K562 (cell line): Measurements from ENCODE around the gene EPHB4. TPM values are rescaled to one million over a fixed set of nuclear protein-coding genes. Genes with fewer than 3 reads are reported as not detected.

ENCODE experiments used
- CBX8 ChIP-seq: fragments of 200-600 bp; sonication (generic); IDR thresholded peaks from 2 replicates; pipeline ENCODE4 v1.6.1; 2012; ENCODE audit warnings: borderline replicate concordance, mixed run types, low read depth, mild to moderate bottlenecking, moderate library complexity, mixed read lengths, low read length, control low read depth, inconsistent platforms; ENCODE audit not compliant: poor library complexity, severe bottlenecking; ENCODE audit errors: extremely low read depth
- CHD1 ChIP-seq: fragments of 200-600 bp; sonication (generic); IDR thresholded peaks from one replicate; pipeline ENCODE4 v1.6.1; 2012; ENCODE audit warnings: mild to moderate bottlenecking, moderate library complexity, low read length, inconsistent platforms
- CHD2 ChIP-seq: IDR thresholded peaks from 2 replicates; pipeline ENCODE4 v1.6.1; 2011; ENCODE audit warnings: low read depth, low read length
- CREM ChIP-seq: IDR thresholded peaks from 2 replicates; pipeline ENCODE4 v1.6.1; 2014; ENCODE audit warnings: antibody characterized with exemption, low read depth
- GTF2F1 ChIP-seq: IDR thresholded peaks from 2 replicates; pipeline ENCODE4 v1.6.1; 2011; ENCODE audit warnings: low read depth, low read length, improper control_type of control experiment
- HDAC2 ChIP-seq: fragments of 450-650 bp; IDR thresholded peaks from 2 replicates; pipeline ENCODE4 v1.6.1; 2016; ENCODE audit warnings: mild to moderate bottlenecking
- JUN ChIP-seq, 2 experiments: sonication (generic) in 1 of 2; formaldehyde crosslinking in 1 of 2; IDR thresholded peaks; 2 replicates each; pipeline versions ENCODE4 v1.6.1 to v1.8.0; 2012 to 2022; ENCODE audit warnings: borderline replicate concordance in 2 of 2, mild to moderate bottlenecking in 2 of 2, improper control_type of control experiment in 1 of 2, low read depth in 1 of 2, low read length in 1 of 2, missing genetic modification reagents in 1 of 2
- MCM5 ChIP-seq: fragments of 450-650 bp; IDR thresholded peaks from 2 replicates; pipeline ENCODE4 v1.6.1; 2016; ENCODE audit warnings: low read depth
- RAD21 ChIP-seq, 2 experiments: fragments of 250-450 bp in 1 of 2; fragments of 450-650 bp in 1 of 2; sonication (Bioruptor Pico) in 1 of 2; formaldehyde crosslinking in 1 of 2; IDR thresholded peaks in 1 of 2; conservative IDR thresholded peaks in 1 of 2; 2 replicates each; pipeline versions ENCODE4 v1.4.0 to v1.8.0; 2020 to 2022; ENCODE audit warnings: mild to moderate bottlenecking in 2 of 2, moderate library complexity in 1 of 2
- SREBF2 ChIP-seq: sonication (generic); formaldehyde crosslinking; IDR thresholded peaks from 2 replicates; pipeline ENCODE4 v1.4.0; 2020; ENCODE audit warnings: mild to moderate bottlenecking, missing genetic modification reagents
- STAT5B ChIP-seq: fragments of 250-450 bp; sonication (Bioruptor Pico); IDR thresholded peaks from 2 replicates; pipeline ENCODE4 v1.8.0; 2021; ENCODE audit warnings: mild to moderate bottlenecking, inconsistent platforms
- TRIM24 ChIP-seq, 2 experiments: fragments of 450-650 bp; IDR thresholded peaks; 2 replicates each; pipeline ENCODE4 v1.6.1; 2016
- TRIM28 ChIP-seq: fragments of 450-650 bp; IDR thresholded peaks from 2 replicates; pipeline ENCODE4 v1.6.1; 2017
- polyA plus RNA-seq, 8 experiments: library from polyadenylated mRNA; depleted of rRNA in 4 of 8; stranded (reverse) in 5 of 8; unstranded in 3 of 8; fragments of >200 nt; fragmentation: Nextera tagmentation in 2 of 8; fragmentation: Illumina TruSeq in 1 of 8; extraction: Ambion mirVana in 2 of 8; extraction: Trizol in 1 of 8; gene quantifications; 2 replicates each; pipeline versions ENCODE4 v1.2.1 to v1.2.3, GENCODE V29; 2011 to 2014; ENCODE audit warnings: inconsistent platforms in 1 of 8, missing spikeins in 1 of 8
- total RNA-seq, 7 experiments: library from RNA; depleted of rRNA in 6 of 7; stranded (reverse); fragments of >200 nt in 6 of 7; fragmentation: Illumina TruSeq in 2 of 7; extraction: Trizol in 2 of 7; gene quantifications; 2 replicates each; pipeline versions ENCODE4 v1.2.1 to v1.2.3, GENCODE V29; 2011 to 2021; ENCODE audit warnings: low replicate concordance in 1 of 7
- TF ChIP-seq, protein P1 (sequence below), 2 experiments: fragments of 450-650 bp; conservative IDR thresholded peaks; 2 replicates each; pipeline ENCODE4 v1.6.1; 2017; ENCODE audit warnings: mild to moderate bottlenecking in 2 of 2, moderate library complexity in 2 of 2
- TF ChIP-seq, protein P2 (sequence below): conservative IDR thresholded peaks from 2 replicates; pipeline ENCODE4 v1.6.1; 2011; ENCODE audit warnings: low read depth, mild to moderate bottlenecking, low read length; ENCODE audit not compliant: control insufficient read depth
- TF ChIP-seq, protein P3 (sequence below): fragments of 450-650 bp; formaldehyde crosslinking; IDR thresholded peaks from 2 replicates; pipeline ENCODE4 v1.4.0; 2022; ENCODE audit warnings: mild to moderate bottlenecking, moderate library complexity

The EPHB4 gene
- total and polyA plus RNA-seq, 9 of the 15 experiments (the other 6 are each of a cell fraction or from before 2014, with no cell fraction given) = 1.2 to 82.1 (median 37.9) TPM

DNA sequence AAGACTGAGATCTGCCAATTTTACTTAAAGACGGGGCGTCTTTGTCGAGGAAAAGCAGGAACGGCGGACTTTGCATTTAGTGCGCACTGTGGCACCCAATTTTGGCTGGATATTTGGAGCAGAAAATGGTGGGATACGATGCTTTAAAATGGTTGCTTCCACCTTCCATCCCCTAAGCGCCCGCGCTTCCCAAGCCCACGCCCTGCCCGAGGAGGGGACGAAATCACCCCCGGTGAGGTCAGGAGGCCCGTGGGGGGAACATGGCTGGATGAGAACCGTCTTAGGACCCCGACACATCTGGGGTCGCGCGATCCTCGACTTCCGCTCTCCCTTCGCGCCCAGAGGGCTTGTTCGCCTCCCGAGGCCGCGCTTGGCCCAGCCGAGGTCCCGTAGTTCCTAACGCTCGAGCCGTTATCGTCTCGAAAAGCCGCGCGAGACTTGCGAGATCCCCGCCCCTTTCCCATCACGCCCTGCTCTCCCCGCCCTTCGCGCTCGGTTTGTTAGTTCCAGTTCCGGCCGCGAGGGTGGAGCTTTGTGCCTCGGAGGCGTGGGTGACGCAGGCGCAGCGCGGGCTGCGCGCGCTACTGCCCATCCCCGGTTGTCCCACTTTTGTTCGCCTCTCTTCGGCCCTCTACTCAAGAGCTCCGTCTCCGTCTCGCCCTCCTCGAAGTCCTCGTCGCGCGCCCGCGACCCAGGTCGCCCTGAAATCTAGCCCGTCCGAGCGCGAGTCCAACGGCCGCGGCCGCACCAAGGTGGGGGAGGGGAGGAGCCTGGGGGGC lies 47.4 kb upstream of the EPHB4 start, which contains the start of gene SRRT (continued):
- TF ChIP-seq, protein P1, sequence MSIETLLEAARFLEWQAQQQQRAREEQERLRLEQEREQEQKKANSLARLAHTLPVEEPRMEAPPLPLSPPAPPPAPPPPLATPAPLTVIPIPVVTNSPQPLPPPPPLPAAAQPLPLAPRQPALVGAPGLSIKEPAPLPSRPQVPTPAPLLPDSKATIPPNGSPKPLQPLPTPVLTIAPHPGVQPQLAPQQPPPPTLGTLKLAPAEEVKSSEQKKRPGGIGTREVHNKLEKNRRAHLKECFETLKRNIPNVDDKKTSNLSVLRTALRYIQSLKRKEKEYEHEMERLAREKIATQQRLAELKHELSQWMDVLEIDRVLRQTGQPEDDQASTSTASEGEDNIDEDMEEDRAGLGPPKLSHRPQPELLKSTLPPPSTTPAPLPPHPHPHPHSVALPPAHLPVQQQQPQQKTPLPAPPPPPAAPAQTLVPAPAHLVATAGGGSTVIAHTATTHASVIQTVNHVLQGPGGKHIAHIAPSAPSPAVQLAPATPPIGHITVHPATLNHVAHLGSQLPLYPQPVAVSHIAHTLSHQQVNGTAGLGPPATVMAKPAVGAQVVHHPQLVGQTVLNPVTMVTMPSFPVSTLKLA (conservative IDR thresholded peaks at IDR 0.05) = peak; percentile 59 to 86; a peak in 3 of 4 replicates
- TF ChIP-seq HDAC2 (peak; percentile 46; the same call in 1 of the 2 replicates), TRIM28 (0 out of 2 replicates have a peak, but pooled peaks have one; percentile 40), JUN (IDR thresholded peaks at IDR 0.05; ENCODE audit: borderline replicate concordance, low read depth, low read length) (0 out of 2 replicates have a peak, but pooled peaks have one; percentile 7), JUN (CRISPR knock-in tag; IDR thresholded peaks at IDR 0.05; ENCODE audit: borderline replicate concordance) (peak; percentile 80; the same call in 1 of the 2 replicates), CBX8 (no peak), SREBF2 (CRISPR knock-in tag) (no peak), RAD21 (CRISPR knock-in tag; conservative IDR thresholded peaks at IDR 0.05 in 1 of 2, IDR thresholded peaks at IDR 0.05 in 1 of 2) (0 out of 4 replicates have a peak, but pooled peaks of 1 of the 2 experiments have one; percentile 3), TRIM24 (IDR thresholded peaks at IDR 0.05) (peak in 1 of 2 experiments; percentile 66; a peak in 1 of 4 replicates), STAT5B (CRISPR knock-in tag) (no peak), CHD1 (no peak), MCM5 (no peak), CREM (peak; percentile 88), CHD2 (peak; percentile 98), GTF2F1 (no peak; the same call in 1 of the 2 replicates)
- TF ChIP-seq, protein P2, sequence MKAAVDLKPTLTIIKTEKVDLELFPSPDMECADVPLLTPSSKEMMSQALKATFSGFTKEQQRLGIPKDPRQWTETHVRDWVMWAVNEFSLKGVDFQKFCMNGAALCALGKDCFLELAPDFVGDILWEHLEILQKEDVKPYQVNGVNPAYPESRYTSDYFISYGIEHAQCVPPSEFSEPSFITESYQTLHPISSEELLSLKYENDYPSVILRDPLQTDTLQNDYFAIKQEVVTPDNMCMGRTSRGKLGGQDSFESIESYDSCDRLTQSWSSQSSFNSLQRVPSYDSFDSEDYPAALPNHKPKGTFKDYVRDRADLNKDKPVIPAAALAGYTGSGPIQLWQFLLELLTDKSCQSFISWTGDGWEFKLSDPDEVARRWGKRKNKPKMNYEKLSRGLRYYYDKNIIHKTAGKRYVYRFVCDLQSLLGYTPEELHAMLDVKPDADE = peak; percentile 88; the same call in 1 of the 2 replicates
- TF ChIP-seq, protein P3, sequence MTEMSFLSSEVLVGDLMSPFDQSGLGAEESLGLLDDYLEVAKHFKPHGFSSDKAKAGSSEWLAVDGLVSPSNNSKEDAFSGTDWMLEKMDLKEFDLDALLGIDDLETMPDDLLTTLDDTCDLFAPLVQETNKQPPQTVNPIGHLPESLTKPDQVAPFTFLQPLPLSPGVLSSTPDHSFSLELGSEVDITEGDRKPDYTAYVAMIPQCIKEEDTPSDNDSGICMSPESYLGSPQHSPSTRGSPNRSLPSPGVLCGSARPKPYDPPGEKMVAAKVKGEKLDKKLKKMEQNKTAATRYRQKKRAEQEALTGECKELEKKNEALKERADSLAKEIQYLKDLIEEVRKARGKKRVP (CRISPR knock-in tag) = peak; percentile 66
